Endothelial cell (in vitro differentiated cells): ENCODE data around the gene IFI6. TPM values are rescaled to one million over a fixed set of nuclear protein-coding genes. Genes with fewer than 3 reads are reported as not detected.

ENCODE experiments used
- DNase-seq: peaks from one replicate; pipeline ENCODE4 v3.0.0; 2021; ENCODE audit warnings: low spot score
- H3K27ac Mint-ChIP-seq: one replicate; pipeline ENCODE4 v1.8.0; 2021; ENCODE audit warnings: mixed read lengths, inconsistent platforms; ENCODE audit not compliant: unreplicated experiment
- H3K27me3 Mint-ChIP-seq: one replicate; pipeline ENCODE4 v1.8.0; 2021; ENCODE audit warnings: mild to moderate bottlenecking, moderate library complexity, mixed read lengths, inconsistent platforms; ENCODE audit not compliant: unreplicated experiment
- H3K36me3 Mint-ChIP-seq: one replicate; pipeline ENCODE4 v1.8.0; 2021; ENCODE audit warnings: mild to moderate bottlenecking, low read depth, mixed read lengths, inconsistent platforms; ENCODE audit not compliant: unreplicated experiment
- H3K4me1 Mint-ChIP-seq: one replicate; pipeline ENCODE4 v1.8.0; 2021; ENCODE audit warnings: mild to moderate bottlenecking, mixed read lengths, inconsistent platforms; ENCODE audit not compliant: unreplicated experiment
- H3K4me3 Mint-ChIP-seq: one replicate; pipeline ENCODE4 v1.8.0; 2021; ENCODE audit warnings: mild to moderate bottlenecking, mixed read lengths, inconsistent platforms; ENCODE audit not compliant: unreplicated experiment
- H3K9me3 Mint-ChIP-seq: one replicate; pipeline ENCODE4 v1.8.0; 2021; ENCODE audit warnings: mixed read lengths, inconsistent platforms; ENCODE audit not compliant: unreplicated experiment
- CTCF ChIP-seq: fragments of 200-600 bp; sonication (generic); IDR thresholded peaks from one replicate; pipeline ENCODE4 v1.5.0; 2021; ENCODE audit warnings: antibody characterized with exemption; ENCODE audit not compliant: unreplicated experiment
- total RNA-seq: library from RNA; stranded (reverse); fragmentation: NEBNext Ultra II Directional; extraction: Animal tissue kit (Norgen Biotek cat#: 25700); gene quantifications from one replicate; pipeline ENCODE4 v1.2.1, GENCODE V29; 2021; ENCODE audit not compliant: unreplicated experiment

IFI6 gene
- total RNA-seq, 1 donor from 2014 or later = 9.7 TPM

- Mint-ChIP-seq H3K27me3 (no peaks in the 10 kb centered on the region), H3K4me3 (no peak overlapping the region), H3K9me3 (no peaks in the 10 kb centered on the region), H3K27ac (no peak overlapping the region), H3K36me3 (no peaks in the 10 kb centered on the region), H3K4me1 (peaks cover under 1% of the 10 kb centered on the region)
- DNase-seq = no peak
- TF ChIP-seq CTCF = no peak
These were observed 18.2 kb upstream of the IFI6 start for GRCh38 chr1:27690183-27690582.

DNA sequence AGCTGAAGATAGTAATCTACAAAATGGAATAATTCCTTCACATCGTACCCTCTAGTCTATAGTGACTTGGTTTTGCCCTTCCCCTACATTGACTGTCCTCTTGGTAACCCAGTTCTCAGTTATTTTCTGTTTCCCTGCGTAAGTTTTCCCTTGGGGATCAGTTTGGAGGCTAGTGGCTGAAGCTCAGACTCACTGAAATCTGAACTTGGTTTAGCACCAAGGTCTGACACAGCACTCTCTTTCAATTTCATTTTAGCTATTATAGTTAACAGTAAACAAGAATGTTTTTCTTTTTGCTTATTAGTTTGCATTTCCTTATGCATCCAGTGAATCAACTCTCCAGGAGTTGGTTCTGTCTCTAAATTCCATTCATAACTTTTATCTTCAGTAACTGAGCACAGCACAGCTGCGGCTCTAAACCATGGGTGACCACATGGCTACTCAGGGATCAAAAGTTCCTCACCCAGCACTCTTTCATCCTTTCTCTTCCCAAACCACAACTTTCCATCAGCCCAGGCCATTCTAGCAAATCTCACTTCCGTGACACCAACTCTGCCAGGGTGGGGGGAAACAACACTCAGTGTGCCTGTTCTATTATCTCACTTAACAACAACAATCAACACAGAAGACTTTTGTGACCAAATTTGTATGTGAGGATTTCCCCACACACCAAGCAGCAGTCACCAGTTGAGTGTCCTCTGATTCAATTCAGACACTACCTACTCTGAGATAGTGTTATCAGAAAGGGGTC, 17.6 kb upstream of the IFI6 start:
- no peak for TF ChIP-seq CTCF
- Mint-ChIP-seq H3K9me3 (no peaks in the 10 kb centered on the region), H3K4me1 (peaks cover 4% of the 10 kb centered on the region), H3K4me3 (no peak overlapping the region), H3K27me3 (no peaks in the 10 kb centered on the region), H3K36me3 (no peaks in the 10 kb centered on the region), H3K27ac (no peak overlapping the region)
- DNase-seq = no peak

DNA sequence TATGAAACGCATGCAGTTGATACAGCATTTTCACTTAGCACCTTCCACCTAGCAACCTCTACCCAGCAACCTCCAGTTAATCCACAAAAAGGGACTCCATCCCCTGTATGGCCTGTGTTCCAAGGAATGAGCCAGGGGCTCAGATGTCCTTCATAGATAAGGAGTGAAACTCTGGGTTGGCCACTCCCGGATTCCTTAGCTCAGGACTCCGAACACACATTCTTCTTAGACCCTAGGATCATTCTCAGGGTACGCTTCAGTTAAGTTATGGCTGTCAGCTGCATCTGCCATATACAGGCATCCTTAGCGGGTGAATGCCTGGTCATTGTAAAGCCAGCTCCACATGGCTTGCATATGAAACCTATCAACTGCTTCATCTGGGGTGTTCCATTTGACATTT, 15.9 kb upstream of the IFI6 start:
- DNase-seq = no peak
- Mint-ChIP-seq H3K9me3 (no peaks in the 10 kb centered on the region), H3K4me3 (no peak overlapping the region), H3K36me3 (peaks cover 2% of the 10 kb centered on the region), H3K4me1 (peaks cover 4% of the 10 kb centered on the region), H3K27ac (no peak overlapping the region), H3K27me3 (no peaks in the 10 kb centered on the region)
- TF ChIP-seq CTCF = no peak

DNA sequence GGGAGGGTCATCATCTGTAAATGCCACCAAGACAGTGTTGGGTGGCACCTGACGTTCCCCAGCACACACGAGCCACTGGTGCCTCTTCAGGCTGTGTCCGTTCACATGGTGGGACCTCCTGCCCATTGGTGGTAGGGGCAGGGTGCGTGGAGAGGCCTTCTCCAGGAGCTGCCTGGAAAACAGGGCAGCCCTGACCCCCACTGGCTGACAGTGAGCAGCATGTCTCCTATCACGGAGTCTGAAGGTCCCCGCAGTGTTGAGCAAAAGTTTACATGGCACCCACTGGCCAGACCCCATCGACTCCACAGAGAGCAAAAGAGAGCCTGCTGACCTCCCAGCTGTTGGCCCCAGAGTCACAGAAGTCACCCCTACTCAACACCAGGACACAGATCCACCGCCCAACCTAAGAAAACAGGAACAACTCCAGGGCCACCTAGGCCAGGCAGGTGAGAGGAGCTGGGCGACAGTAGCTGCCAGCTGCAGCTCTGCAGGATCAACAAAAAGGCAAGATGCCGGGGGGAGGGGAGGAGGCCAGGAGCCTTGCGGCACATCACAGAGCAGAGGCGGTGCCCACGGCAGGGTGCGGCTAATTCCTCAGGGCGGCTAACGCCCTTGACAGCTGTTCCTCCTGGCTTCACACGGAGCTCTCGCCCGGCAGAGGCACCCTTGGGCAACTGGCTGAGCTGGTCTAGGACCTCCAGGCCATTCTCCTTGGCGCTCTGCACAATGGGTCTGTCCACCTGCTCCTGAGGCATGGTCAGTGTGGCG, 14.4 kb upstream of the IFI6 start:
- Mint-ChIP-seq H3K4me3 (no peak overlapping the region), H3K27me3 (peaks cover 2% of the 10 kb centered on the region), H3K9me3 (peaks cover 1% of the 10 kb centered on the region), H3K27ac (no peak overlapping the region), H3K36me3 (peaks cover 8% of the 10 kb centered on the region), H3K4me1 (peaks cover 4% of the 10 kb centered on the region)
- no peak for DNase-seq
- TF ChIP-seq CTCF = no peak

- no peak for DNase-seq
- Mint-ChIP-seq H3K27me3 (peaks cover 2% of the 10 kb centered on the region), H3K4me3 (peak overlapping the region; percentile 31), H3K9me3 (peaks cover 4% of the 10 kb centered on the region), H3K4me1 (peaks cover 4% of the 10 kb centered on the region), H3K27ac (no peak overlapping the region), H3K36me3 (peaks cover 12% of the 10 kb centered on the region)
- no peak for TF ChIP-seq CTCF
These were observed 12.2 kb upstream of the IFI6 start for GRCh38 chr1:27684176-27684575.
